A549 (cell line): ENCODE measurements around the gene PRPS2. TPM values are rescaled to one million over a fixed set of nuclear protein-coding genes. Genes with fewer than 3 reads are reported as not detected.

Experiments
- ATAC-seq, 2 experiments: fragments of 200-7000 bp in 1 of 2; fragments of >200 bp in 1 of 2; cut with Nextera tagmentation in 1 of 2; cut with Tn5 transposase in 1 of 2; 3 replicates each; pipeline versions ENCODE4 v1.8.0 to v1.9.1; 2018 to 2020; ENCODE audit warnings: mild to moderate bottlenecking in 1 of 2, moderate library complexity in 1 of 2
- CTCF ChIA-PET: fragments of 300-600 bp; sonication (Branson Sonifier 250); formaldehyde crosslinking; extraction: SDS; loops from one replicate; lab custom pipeline; 2021; ENCODE audit warnings: antibody characterized with exemption, inconsistent platforms; lab: Yijun Ruan, JAX
- POLR2A ChIA-PET: fragments of 350-600 bp; formaldehyde crosslinking; extraction: SDS; loops from one replicate; lab custom pipeline; 2021; ENCODE audit warnings: antibody characterized with exemption, inconsistent platforms; lab: Yijun Ruan, JAX
- DNase-seq, 2 experiments: peaks; one replicate each; pipeline versions ENCODE4 v3.0.0 to v3.0.0-alpha.2; 2011 to 2016; ENCODE audit warnings: low read depth in 1 of 2, low spot score in 1 of 2
- FAIRE-seq: peaks from 2 replicates; lab custom pipeline; 2011; peaks lifted over from hg19 to GRCh38; lab: Jason Lieb, UNC
- H3K27ac ChIP-seq, 2 experiments: fragments of >200 bp; sonication (Bioruptor Twin); formaldehyde crosslinking; 3 replicates each; pipeline ENCODE4 v1.5.1; 2016 to 2017
- H3K4me1 ChIP-seq: fragments of >200 bp; sonication (Bioruptor Twin); formaldehyde crosslinking; 3 replicates; pipeline ENCODE4 v1.6.1; 2016
- H3K4me2 ChIP-seq: fragments of >200 bp; sonication (Bioruptor Twin); formaldehyde crosslinking; 3 replicates; pipeline ENCODE4 v1.6.1; 2016
- H3K4me3 ChIP-seq: fragments of >200 bp; sonication (Bioruptor Twin); formaldehyde crosslinking; 3 replicates; pipeline ENCODE4 v1.5.1; 2016
- H3K9me3 ChIP-seq: fragments of >200 bp; sonication (Bioruptor Twin); formaldehyde crosslinking; 3 replicates; pipeline ENCODE4 v1.6.1; 2016
- BHLHE40 ChIP-seq: IDR thresholded peaks from 2 replicates; pipeline ENCODE4 v1.6.1; 2012; ENCODE audit warnings: low read depth, low read length, inconsistent platforms
- CHD4 ChIP-seq: fragments of 200-600 bp; sonication (generic); IDR thresholded peaks from 2 replicates; pipeline ENCODE4 v1.6.1; 2016; ENCODE audit warnings: antibody characterized with exemption, mild to moderate bottlenecking, borderline replicate concordance
- EP300 ChIP-seq, 2 experiments: fragments of >200 bp; sonication (Bioruptor Twin); formaldehyde crosslinking; IDR thresholded peaks; 2 replicates in 1 of 2; 3 replicates in 1 of 2; pipeline ENCODE4 v1.6.1; 2016 to 2017
- FOSL2 ChIP-seq, 2 experiments: fragments of 450-650 bp in 1 of 2; fragments of >200 bp in 1 of 2; sonication (Bioruptor Twin) in 1 of 2; formaldehyde crosslinking; IDR thresholded peaks; 2 replicates each; pipeline versions ENCODE4 v1.5.0 to v1.6.1; 2016 to 2020; ENCODE audit warnings: mild to moderate bottlenecking in 1 of 2, moderate library complexity in 1 of 2
- FOXS1 ChIP-seq: fragments of 250-450 bp; sonication (Bioruptor Pico); IDR thresholded peaks from 2 replicates; pipeline ENCODE4 v1.5.0; 2020; ENCODE audit warnings: mild to moderate bottlenecking, moderate library complexity
- HDAC2 ChIP-seq: fragments of 200-600 bp; sonication (generic); IDR thresholded peaks from 2 replicates; pipeline ENCODE4 v1.6.1; 2016
- HEYL ChIP-seq: fragments of 250-450 bp; sonication (Bioruptor Pico); IDR thresholded peaks from 2 replicates; pipeline ENCODE4 v1.8.0; 2021; ENCODE audit warnings: mild to moderate bottlenecking, moderate library complexity
- HMGXB4 ChIP-seq: fragments of 250-450 bp; sonication (Bioruptor Pico); IDR thresholded peaks from 2 replicates; pipeline ENCODE4 v1.5.0; 2021; ENCODE audit warnings: mild to moderate bottlenecking, moderate library complexity, borderline replicate concordance
- HOXA7 ChIP-seq: fragments of 250-450 bp; sonication (Bioruptor Pico); IDR thresholded peaks from 2 replicates; pipeline ENCODE4 v1.5.0; 2020; ENCODE audit warnings: mild to moderate bottlenecking, moderate library complexity
- HOXB13 ChIP-seq: fragments of 250-450 bp; sonication (Bioruptor Pico); IDR thresholded peaks from 2 replicates; pipeline ENCODE4 v1.5.0; 2020; ENCODE audit warnings: low read depth, mild to moderate bottlenecking, moderate library complexity
- JUN ChIP-seq, 2 experiments: fragments of >200 bp; sonication (Bioruptor Twin); formaldehyde crosslinking; IDR thresholded peaks; 2 replicates in 1 of 2; 3 replicates in 1 of 2; pipeline ENCODE4 v1.6.1; 2016 to 2017
- JUNB ChIP-seq: fragments of >200 bp; sonication (Bioruptor Twin); formaldehyde crosslinking; IDR thresholded peaks from 2 replicates; pipeline ENCODE4 v1.6.1; 2016
- MAFK ChIP-seq: fragments of 450-650 bp; IDR thresholded peaks from 2 replicates; pipeline ENCODE4 v1.6.1; 2014; ENCODE audit not compliant: partially characterized antibody
- MYC ChIP-seq: IDR thresholded peaks from 2 replicates; pipeline ENCODE4 v1.6.1; 2012; ENCODE audit warnings: mild to moderate bottlenecking, inconsistent platforms, low read length, improper control_type of control experiment, borderline replicate concordance
- NFE2L2 ChIP-seq: fragments of 150-350 bp; conservative IDR thresholded peaks from 2 replicates; pipeline ENCODE4 v1.6.1; 2014; ENCODE audit warnings: low read length
- NR3C1 ChIP-seq: fragments of >200 bp; sonication (Bioruptor Twin); formaldehyde crosslinking; IDR thresholded peaks from 3 replicates; pipeline ENCODE4 v1.6.1; 2017
- PHF8 ChIP-seq: fragments of 200-600 bp; sonication (generic); IDR thresholded peaks from 2 replicates; pipeline ENCODE4 v1.6.1; 2016; ENCODE audit warnings: low read depth, mild to moderate bottlenecking, antibody characterized with exemption, moderate library complexity, borderline replicate concordance
- POLR2AphosphoS2 ChIP-seq: conservative IDR thresholded peaks from 2 replicates; pipeline ENCODE4 v1.6.1; 2012; ENCODE audit warnings: low read length, improper control_type of control experiment, inconsistent platforms
- RAD21 ChIP-seq, 2 experiments: fragments of >200 bp in 1 of 2; sonication (Bioruptor Twin) in 1 of 2; formaldehyde crosslinking in 1 of 2; IDR thresholded peaks in 1 of 2; conservative IDR thresholded peaks in 1 of 2; 2 replicates in 1 of 2; 3 replicates in 1 of 2; pipeline ENCODE4 v1.6.1; 2012 to 2018; ENCODE audit warnings: inconsistent platforms in 1 of 2
- RCOR1 ChIP-seq: fragments of 150-350 bp; IDR thresholded peaks from 2 replicates; pipeline ENCODE4 v1.6.1; 2014; ENCODE audit warnings: antibody characterized with exemption, low read length, low read depth
- TFCP2L1 ChIP-seq: fragments of 250-450 bp; sonication (Bioruptor Pico); IDR thresholded peaks from 2 replicates; pipeline ENCODE4 v1.5.0; 2021; ENCODE audit warnings: mild to moderate bottlenecking
- TP53 ChIP-seq: fragments of 250-450 bp; sonication (Bioruptor Pico); IDR thresholded peaks from 2 replicates; pipeline ENCODE4 v1.5.0; 2021; ENCODE audit warnings: mild to moderate bottlenecking, moderate library complexity
- ZNF302 ChIP-seq: fragments of 250-450 bp; sonication (Bioruptor Pico); IDR thresholded peaks from 2 replicates; pipeline ENCODE4 v1.9.0; 2021; ENCODE audit warnings: inconsistent platforms, mild to moderate bottlenecking, moderate library complexity
- ZSCAN20 ChIP-seq: fragments of 250-450 bp; sonication (Bioruptor Pico); IDR thresholded peaks from 2 replicates; pipeline ENCODE4 v1.8.0; 2022; ENCODE audit warnings: mild to moderate bottlenecking, moderate library complexity
- WGBS: methylation state at CpG from one replicate; pipeline ENCODE4 v1.1.6; 2017; ENCODE audit errors: missing lambda C conversion rate; 5-methylcytosine and 5-hydroxymethylcytosine counted together
- polyA plus RNA-seq, 4 experiments: library from polyadenylated mRNA; depleted of rRNA in 3 of 4; stranded (reverse); fragments of >200 nt; fragmentation: RNase III in 1 of 4; extraction: RNeasy Plus Mini Kit Qiagen cat#74134 plus additional on column Dnase treatment in 1 of 4; gene quantifications; 2 replicates in 3 of 4; 3 replicates in 1 of 4; pipeline ENCODE4 v1.2.3, GENCODE V29; 2011 to 2017
- TF ChIP-seq, protein P1 (sequence below): fragments of 250-450 bp; sonication (Bioruptor Pico); IDR thresholded peaks from 2 replicates; pipeline ENCODE4 v1.5.0; 2020; ENCODE audit warnings: low read depth, mild to moderate bottlenecking, moderate library complexity

Gene PRPS2
- polyA plus RNA-seq, 2 of the 4 experiments (the other 2 are of a cell fraction) = 40.3 to 51.8 TPM

DNA sequence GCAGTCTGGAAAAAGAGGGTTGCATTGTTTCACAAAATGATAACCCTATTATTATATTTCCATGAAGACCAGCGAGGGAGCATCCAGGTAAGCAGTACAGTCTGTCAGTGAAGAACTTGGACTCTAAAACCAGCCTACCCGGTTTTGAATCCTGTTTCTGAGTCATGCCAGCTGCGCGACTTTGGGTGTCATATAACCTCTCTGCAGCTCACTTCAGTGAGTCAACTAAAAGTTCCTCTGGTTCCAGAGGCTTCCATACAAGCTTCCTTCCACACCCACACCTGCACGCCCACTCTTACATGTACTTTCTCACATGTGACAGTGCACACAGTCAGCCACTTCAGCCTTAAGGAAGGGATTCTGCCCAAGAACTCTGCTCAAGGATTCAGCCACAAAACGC, 49.8 kb upstream of the PRPS2 start:
- no peak overlapping the region for H3K27ac ChIP-seq
- DNase-seq (no peak), FAIRE-seq (no peak), ATAC-seq (no peak)
- POLR2A ChIA-PET = no interaction called here
- no peaks in the 10 kb centered on the region for H3K4me1 ChIP-seq
- H3K9me3 ChIP-seq = no peaks in the 10 kb centered on the region
- H3K4me2 ChIP-seq = no peak overlapping the region
- CTCF ChIA-PET = no interaction called here
- 13% methylated on average over 6 of the region's 6 CpGs for WGBS
- TF ChIP-seq CHD4 (no peak), JUNB (no peak), HEYL (CRISPR knock-in tag) (no peak), FOXS1 (CRISPR knock-in tag) (no peak), RCOR1 (no peak)
- H3K4me3 ChIP-seq = no peak overlapping the region

GRCh38 chrX:12747433-12747832, 43.8 kb upstream of the PRPS2 start:
- ChIA-PET POLR2A (no interaction called here), CTCF (no interaction called here)
- no peak overlapping the region for H3K27ac ChIP-seq
- no peaks in the 10 kb centered on the region for H3K4me1 ChIP-seq
- DNase-seq (no peak), ATAC-seq (no peak), FAIRE-seq (no peak)
- H3K4me3 ChIP-seq = no peak overlapping the region
- no peak overlapping the region for H3K4me2 ChIP-seq
- TF ChIP-seq HMGXB4 (CRISPR knock-in tag) (no peak), RAD21 (conservative IDR thresholded peaks at IDR 0.05 in 1 of 2, IDR thresholded peaks at IDR 0.05 in 1 of 2) (no peak), MAFK (peak; percentile 46)
- H3K9me3 ChIP-seq = no peaks in the 10 kb centered on the region
- 29% methylated on average over 1 of the region's 1 CpG for WGBS

DNA sequence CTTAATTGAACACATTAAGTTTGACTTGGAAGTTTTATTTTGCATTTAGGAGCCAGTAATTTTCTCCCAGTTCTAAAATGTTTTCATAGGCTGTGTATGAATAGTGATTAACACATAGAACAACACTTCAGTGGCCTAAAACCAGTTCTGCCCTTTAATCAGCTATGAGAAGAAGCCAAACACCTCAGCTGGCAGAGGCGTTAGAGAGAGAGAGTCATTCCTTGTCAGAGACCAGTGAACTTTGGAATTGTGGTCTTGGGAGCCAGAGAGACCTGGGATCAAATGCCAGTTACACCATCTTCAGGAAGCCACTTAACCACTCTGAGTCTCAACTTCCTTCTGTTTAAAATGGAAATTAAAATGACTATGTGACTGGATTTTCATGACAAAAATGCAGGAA, 39.3 kb upstream of the PRPS2 start:
- no peak overlapping the region for H3K27ac ChIP-seq
- TF ChIP-seq PHF8 = no peak
- TF ChIP-seq HOXB13 (CRISPR knock-in tag) = no peak
- TF ChIP-seq NR3C1 = no peak
- no peak for TF ChIP-seq HOXA7 (CRISPR knock-in tag)
- no peak for TF ChIP-seq TFCP2L1 (CRISPR knock-in tag)
- no peak for TF ChIP-seq ZNF302 (CRISPR knock-in tag)
- no peak for TF ChIP-seq POLR2AphosphoS2
- TF ChIP-seq, protein P1, sequence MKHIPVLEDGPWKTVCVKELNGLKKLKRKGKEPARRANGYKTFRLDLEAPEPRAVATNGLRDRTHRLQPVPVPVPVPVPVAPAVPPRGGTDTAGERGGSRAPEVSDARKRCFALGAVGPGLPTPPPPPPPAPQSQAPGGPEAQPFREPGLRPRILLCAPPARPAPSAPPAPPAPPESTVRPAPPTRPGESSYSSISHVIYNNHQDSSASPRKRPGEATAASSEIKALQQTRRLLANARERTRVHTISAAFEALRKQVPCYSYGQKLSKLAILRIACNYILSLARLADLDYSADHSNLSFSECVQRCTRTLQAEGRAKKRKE = no peak
- TF ChIP-seq HDAC2 = no peak
- no peak for TF ChIP-seq EP300 (IDR thresholded peaks at IDR 0.05)
- no peak for TF ChIP-seq FOSL2 (IDR thresholded peaks at IDR 0.05)
- no peak for TF ChIP-seq FOSL2 (CRISPR knock-in tag; IDR thresholded peaks at IDR 0.05)
- TF ChIP-seq NFE2L2 = no peak
- TF ChIP-seq BHLHE40 = no peak
- no peak for TF ChIP-seq TP53 (CRISPR knock-in tag)
- no peak for TF ChIP-seq JUN (IDR thresholded peaks at IDR 0.05)
- TF ChIP-seq ZSCAN20 = no peak
- TF ChIP-seq RAD21 (conservative IDR thresholded peaks at IDR 0.05 in 1 of 2, IDR thresholded peaks at IDR 0.05 in 1 of 2) = no peak
- no peak for TF ChIP-seq MYC
- TF ChIP-seq, all 56 proteins: peak for 0
- Histone ChIP-seq H3K4me1 (no peaks in the 10 kb centered on the region), H3K9me3 (no peaks in the 10 kb centered on the region), H3K4me3 (no peak overlapping the region), H3K4me2 (no peak overlapping the region)
- 0% methylated on average over 1 of the region's 1 CpG for WGBS
- ChIA-PET POLR2A (no interaction called here), CTCF (interaction anchor here (1.4 kb wide), 1 partner anchor 9 kb away, joined by 3 read pairs; no protein-coding TSS in a partner anchor)
- ATAC-seq (no peak), FAIRE-seq (peak; percentile 49), DNase-seq (no peak)
